Measurements from ENCODE around the gene RARRES2. TPM values are rescaled to one million over a fixed set of nuclear protein-coding genes. Genes with fewer than 3 reads are reported as not detected.
"Not testable (repeated sequence)": the region's sequence is repeated elsewhere in the genome, so short reads cannot be mapped to it uniquely, and the experiment has no call there.

Gene RARRES2
- under 1 TPM in 1 of 2 experiments, not detected in 1; 0.29 TPM for total RNA-seq
- polyA plus RNA-seq: not detected
- total RNA-seq: 0 to 0.52 (median 0) reads per million in 6 experiments

DNA sequence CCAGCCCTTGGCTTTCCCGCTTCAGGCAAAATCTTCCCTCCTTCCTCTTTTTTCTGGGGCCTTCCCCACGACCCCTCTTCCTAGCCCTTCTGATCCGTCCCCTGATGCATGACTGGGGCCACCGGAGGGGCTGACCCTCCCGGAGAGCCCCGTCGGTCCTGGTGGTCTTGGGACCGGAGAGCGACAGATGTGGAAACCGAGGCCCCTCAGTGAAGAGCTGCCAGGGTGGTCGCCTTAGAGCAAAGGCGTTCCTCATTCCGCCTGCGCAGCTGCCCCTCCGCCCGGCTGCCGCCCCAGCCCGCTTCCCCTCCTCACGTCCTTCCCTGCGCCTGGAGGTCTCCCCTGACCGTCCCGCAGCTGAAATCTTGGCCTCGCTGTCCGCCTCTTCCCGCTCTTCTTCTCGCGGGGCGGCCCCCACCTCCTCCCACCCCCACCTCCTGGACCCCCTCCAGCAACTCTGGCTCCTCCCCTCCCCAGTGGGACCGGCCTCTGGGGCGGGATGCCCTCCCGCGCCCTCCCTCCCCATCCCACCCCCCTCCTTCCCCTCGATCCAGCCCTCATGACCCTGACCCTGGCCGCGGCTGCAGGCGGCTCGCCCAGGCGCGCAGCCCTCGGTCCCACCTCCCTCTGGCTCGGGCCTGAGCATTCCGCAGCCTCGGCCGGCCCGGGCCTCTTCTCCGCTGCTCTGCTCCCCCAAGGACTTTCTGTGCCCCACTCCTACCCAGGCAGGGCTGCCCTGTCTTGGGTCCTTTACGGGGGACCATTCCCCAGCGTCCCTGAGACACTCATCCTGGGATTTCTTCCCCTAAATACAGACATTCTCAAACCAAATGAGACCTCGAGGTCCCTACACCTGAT lies at the start of gene RARRES2:
TSS of gene RARRES2 (minus strand) at position 367 of the 858 bp plus-strand sequence. CDS start 1,020 bp downstream, outside the sequence.
- Mint-ChIP-seq H3K27me3 (peaks cover 4 to 41% (median 25%) of the 10 kb centered on the region in 5 donors), H3K36me3 (peaks cover 12 to 25% (median 19%) of the 10 kb centered on the region in 3 donors), H3K4me3 (peak within 1 kb of the TSS in 7 of 10 donors; percentile 38 to 63 (median 55)), H3K27ac (peak within 1 kb of the TSS in 2 of 10 donors; percentile 24 to 65), H3K9me3 (peaks cover 0 to 14% (median 4%) of the 10 kb centered on the region in 9 donors), H3K4me1 (peaks cover 7 to 33% (median 15%) of the 10 kb centered on the region in 4 donors)
- DNase-seq (no peak), ATAC-seq (no peak)
- POLR2A ChIA-PET: interaction anchor here (1.3 kb wide), 1 partner anchor 20 kb away, joined by 3 read pairs; no protein-coding TSS in a partner anchor

DNA sequence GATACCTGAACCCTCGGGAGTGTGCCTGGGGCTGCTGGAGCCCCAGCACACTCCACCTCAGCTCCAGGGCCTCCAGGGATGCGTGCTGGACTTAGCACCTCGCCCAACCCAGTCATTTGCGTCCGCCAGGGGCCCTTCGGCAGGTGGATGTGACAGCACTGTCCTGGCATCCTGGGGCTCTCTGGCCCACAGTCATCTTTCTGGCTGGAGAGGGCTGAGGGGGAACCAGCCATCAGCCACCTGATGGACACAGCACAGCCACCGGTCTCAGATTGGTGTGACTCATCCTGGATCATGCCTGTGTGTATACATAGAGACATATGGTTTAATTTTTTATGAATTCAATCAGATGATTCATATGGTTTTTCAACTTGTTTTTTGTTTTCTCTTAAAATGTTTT lies 48.8 kb upstream of the RARRES2 start:
- Mint-ChIP-seq H3K27me3 (no peaks in the 10 kb centered on the region), H3K9me3 (no peaks in the 10 kb centered on the region), H3K36me3 (peaks cover 0 to 6% (median 0%) of the 10 kb centered on the region in 3 donors), H3K27ac (no peak overlapping the region), H3K4me3 (no peak overlapping the region), H3K4me1 (peaks cover 0 to 12% (median under 1%) of the 10 kb centered on the region in 4 donors)
- POLR2A ChIA-PET: no interaction called here
- ATAC-seq: no peak
- DNase-seq: peak in 1 of 10 donors; percentile 52

DNA sequence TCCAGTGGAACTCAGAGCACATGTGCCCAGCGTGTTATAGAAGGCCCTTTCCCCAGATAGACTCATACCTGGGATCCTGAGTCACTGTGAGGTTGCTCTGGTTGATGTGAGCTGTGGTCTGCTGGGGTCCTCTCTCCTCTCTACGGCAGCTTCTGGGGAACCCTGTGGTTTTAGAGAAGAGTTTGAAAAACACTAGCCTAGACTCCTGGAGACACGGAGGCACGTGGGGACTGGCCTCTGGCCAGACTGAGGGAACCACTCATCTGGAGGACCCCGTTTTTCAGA lies 48.0 kb upstream of the RARRES2 start:
- peaks cover 0 to 12% (median under 1%) of the 10 kb centered on the region in 4 donors for H3K4me1 Mint-ChIP-seq
- H3K9me3 Mint-ChIP-seq: no peaks in the 10 kb centered on the region
- ATAC-seq (no peak), DNase-seq (no peak)
- no peak overlapping the region for H3K4me3 Mint-ChIP-seq
- peaks cover 0 to 8% (median 0%) of the 10 kb centered on the region in 3 donors for H3K36me3 Mint-ChIP-seq
- no peaks in the 10 kb centered on the region for H3K27me3 Mint-ChIP-seq
- peak overlapping the region in 1 of 10 donors; percentile 37 for H3K27ac Mint-ChIP-seq
- POLR2A ChIA-PET: no interaction called here

DNA sequence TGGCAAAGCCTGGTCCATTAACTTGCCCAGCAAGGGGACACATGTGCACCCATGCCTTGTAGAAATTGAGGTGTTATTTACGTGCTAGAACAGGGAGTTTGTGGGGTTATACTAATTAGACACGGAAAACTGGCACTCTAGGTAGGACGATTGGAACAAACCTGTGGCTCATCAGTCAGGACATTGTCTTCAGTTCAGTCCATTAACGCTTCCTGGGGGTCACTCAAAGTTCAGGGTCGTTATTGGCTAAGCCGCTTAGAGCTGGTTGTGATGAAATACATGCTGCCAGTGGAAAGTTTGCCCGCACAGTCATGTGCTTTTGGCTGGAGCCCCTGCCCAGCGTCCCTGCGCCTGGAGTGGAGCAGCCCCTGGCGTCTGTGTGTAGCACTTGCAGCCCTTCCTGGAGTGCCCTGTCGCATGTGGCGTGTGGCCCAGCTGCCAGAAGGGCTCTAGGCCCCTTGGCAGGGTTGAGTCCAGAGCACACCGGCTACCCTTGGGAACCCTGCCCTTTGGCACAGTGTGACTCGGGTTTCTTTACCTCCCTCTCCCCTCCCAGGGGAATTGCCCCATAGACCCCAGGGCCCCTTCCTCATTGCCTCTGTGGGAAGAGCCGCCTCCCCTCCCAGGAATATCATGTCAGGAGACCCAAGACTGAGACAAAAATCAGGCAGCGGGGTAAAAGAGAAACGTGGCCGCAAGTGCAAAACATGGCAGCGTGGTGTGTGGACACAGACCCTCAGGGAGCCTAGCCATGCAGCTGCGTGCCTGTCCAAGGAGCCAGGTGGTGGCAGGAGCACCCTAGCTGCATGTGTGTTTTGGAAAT lies 47.5 kb upstream of the RARRES2 start:
- Mint-ChIP-seq H3K4me3 (no peak overlapping the region), H3K27me3 (no peaks in the 10 kb centered on the region), H3K36me3 (peaks cover 0 to 8% (median 0%) of the 10 kb centered on the region in 3 donors), H3K9me3 (no peaks in the 10 kb centered on the region), H3K4me1 (peaks cover 0 to 12% (median under 1%) of the 10 kb centered on the region in 4 donors), H3K27ac (peak overlapping the region in 1 of 10 donors; percentile 61)
- POLR2A ChIA-PET: interaction anchor here (0.7 kb wide), 1 partner anchor 11 kb away, joined by 3 read pairs; no protein-coding TSS in a partner anchor
- ATAC-seq: no peak
- DNase-seq: peak in 1 of 10 donors; percentile 43

DNA sequence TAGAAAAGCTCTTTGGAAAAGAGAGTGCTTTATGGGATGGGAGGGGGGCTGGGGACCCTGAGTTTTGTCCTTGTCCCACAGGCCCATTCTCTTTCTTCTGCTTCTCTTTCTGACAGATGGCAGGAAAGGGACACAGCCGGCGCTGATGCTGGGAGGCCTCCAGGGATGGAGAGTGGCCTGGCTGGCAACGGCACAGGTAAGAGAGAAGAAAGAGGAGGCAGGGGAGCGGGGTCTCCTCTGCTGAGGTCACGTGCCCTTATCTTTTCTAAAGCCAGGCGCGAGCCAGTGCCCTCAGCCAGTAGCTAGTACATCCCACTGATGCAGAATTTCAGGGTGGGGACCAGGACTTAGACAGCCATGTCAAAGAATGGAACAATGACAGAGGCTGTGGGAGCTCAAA lies 46.9 kb upstream of the RARRES2 start:
- Mint-ChIP-seq H3K27me3 (no peaks in the 10 kb centered on the region), H3K36me3 (peaks cover 0 to 8% (median 0%) of the 10 kb centered on the region in 3 donors), H3K4me1 (peaks cover 0 to 12% (median under 1%) of the 10 kb centered on the region in 4 donors), H3K4me3 (no peak overlapping the region), H3K27ac (peak overlapping the region in 1 of 10 donors; percentile 61), H3K9me3 (no peaks in the 10 kb centered on the region)
- POLR2A ChIA-PET: interaction anchor here (0.7 kb wide), 1 partner anchor 11 kb away, joined by 3 read pairs; no protein-coding TSS in a partner anchor
- DNase-seq (peak in 1 of 10 donors; percentile 24), ATAC-seq (no peak)

DNA sequence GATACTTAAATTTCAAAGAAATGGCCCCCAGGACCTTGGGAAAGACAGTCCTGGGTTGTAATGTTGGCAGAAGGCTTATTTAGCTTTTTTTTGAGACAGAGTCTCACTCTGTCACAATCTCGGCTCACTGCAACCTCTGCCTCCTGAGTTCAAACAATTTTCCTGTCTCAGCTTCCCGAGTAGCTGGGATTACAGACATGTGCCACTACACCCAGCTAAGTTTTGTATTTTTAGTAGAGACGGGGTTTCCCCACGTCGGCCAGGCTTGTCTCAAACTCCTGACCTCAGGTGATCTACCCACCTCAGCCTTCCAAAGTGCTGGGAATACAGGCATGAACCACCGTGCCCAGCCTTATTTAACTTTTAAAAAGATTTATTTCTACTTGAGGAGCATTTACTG lies 44.5 kb upstream of the RARRES2 start:
- not testable (repeated sequence) for H3K9me3 Mint-ChIP-seq, H3K27ac Mint-ChIP-seq, H3K36me3 Mint-ChIP-seq, ATAC-seq, H3K4me3 Mint-ChIP-seq, DNase-seq, H3K27me3 Mint-ChIP-seq
- H3K4me1 Mint-ChIP-seq: peaks cover 1 to 12% (median 8%) of the 10 kb centered on the region in 4 donors
- POLR2A ChIA-PET: interaction anchor here (0.9 to 2.5 kb wide), 4 partner anchors 16 to 29 kb away, joined by 5 to 10 read pairs (median 7); partner anchors contain the start of gene REPIN1

DNA sequence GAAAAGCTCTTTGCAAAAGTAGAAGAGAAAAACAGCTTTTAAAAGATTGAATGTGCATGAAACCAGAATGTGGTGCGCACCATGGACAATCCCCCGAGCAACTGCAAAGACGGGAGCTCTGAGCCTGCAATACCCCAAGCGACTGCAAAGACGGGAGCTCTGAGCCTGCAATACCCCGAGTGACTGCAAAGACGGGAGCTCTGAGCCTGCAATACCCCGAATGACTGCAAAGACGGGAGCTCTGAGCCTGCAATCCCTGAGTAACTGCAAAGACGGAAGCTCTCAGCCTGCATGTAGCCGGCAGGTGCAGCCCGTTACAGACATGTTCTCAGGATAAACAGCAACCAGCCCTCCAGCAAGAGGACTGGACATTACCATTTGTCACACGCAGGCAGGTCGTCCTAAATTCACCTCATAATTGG lies 43.9 kb upstream of the RARRES2 start:
- POLR2A ChIA-PET: interaction anchor here (1.9 to 2.5 kb wide), 3 partner anchors 16 to 19 kb away, joined by 5 to 10 read pairs (median 9); partner anchors contain the start of gene REPIN1
- Mint-ChIP-seq H3K36me3 (peaks cover 0 to 2% (median 0%) of the 10 kb centered on the region in 3 donors), H3K4me3 (peak overlapping the region in 1 of 10 donors; percentile 41), H3K27me3 (no peaks in the 10 kb centered on the region), H3K9me3 (no peaks in the 10 kb centered on the region), H3K4me1 (peaks cover 3 to 17% (median 14%) of the 10 kb centered on the region in 4 donors), H3K27ac (no peak overlapping the region)
- peak in 1 of 10 donors; percentile 16 for DNase-seq
- ATAC-seq: no peak

DNA sequence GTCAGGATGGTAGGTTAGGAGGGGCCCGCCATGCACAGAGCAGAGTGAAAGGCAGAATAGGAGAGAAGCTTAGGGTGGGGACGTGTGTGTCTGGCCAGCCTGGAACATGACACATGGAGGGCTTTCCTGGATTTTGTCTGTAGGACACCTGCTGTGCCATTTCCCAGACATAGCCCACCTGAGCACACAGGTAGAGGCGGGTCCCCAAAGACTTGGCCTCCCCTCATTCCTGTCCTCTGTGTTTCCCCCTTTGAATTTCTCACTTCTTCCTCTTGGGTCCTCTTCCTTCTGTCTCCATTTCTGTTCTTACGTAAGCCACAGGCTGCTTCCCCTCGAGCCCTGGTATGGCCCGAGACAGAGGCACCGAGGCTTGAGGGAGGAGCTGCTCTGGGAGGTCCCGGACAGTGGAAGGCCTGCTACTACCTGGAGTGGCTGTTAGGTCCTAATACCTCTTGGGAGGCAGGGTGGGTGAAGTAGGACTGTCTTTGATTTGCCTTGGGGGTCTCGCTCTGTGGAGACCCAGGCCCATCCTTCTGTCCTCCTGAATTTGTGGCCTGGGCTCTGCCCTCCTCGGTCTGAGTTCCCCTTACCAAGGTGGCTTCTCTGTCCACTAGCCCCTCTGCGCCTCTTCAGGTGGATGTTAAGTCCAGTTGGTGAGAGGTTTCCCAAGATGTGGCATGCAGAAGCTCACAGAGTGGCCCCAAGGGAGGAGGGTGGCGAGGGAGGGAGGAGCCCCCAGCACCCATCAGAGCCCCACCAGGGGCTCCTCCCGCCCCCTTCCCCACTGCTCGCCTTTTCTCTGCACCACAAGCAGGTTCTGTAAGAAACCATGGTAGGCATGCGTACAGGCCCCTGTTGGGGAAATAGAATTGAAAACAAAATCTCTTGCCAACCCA lies 43.2 kb upstream of the RARRES2 start:
- POLR2A ChIA-PET: interaction anchor here (2.2 to 2.5 kb wide), 2 partner anchors 15 to 20 kb away, joined by 9 to 10 read pairs; partner anchors contain the start of gene REPIN1
- peak in 1 of 10 donors; percentile 30 for DNase-seq

DNA sequence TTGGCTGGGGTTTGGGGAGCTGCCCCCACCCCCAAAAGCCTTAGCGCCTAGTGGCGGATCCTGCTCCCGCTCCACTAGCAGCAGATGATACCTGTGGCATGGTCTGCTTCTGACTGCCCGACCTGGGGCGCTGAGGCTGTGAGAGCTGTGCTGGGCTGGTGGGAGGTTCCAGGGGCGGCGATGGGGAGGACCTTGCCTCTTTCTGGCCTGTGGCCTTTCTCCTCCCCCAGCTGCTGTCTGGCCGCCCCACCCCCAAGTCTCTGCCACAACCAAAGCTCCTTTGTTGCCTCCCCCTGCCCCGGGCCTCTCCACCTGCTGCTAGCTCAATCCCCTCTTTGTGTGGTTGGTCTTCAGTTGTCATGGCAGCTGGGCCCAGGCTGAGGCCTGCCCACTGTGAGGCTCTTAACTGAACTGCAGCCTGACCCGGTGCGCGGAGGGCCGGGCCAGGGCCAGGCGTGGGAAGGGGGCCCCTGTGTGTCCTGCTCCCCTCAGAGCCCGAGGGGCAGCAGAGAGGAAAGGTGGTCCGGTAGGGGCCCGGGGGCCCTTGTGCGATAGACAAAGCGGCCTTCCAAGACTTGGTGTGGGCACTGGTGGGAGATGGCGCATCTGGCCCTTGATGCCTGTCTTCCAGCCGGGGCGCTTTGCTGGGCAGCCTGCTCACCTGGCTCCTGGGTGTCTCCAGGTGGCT lies 42.4 kb upstream of the RARRES2 start:
- DNase-seq (peak in 1 of 10 donors; percentile 52), ATAC-seq (no peak)
- Mint-ChIP-seq H3K27ac (peak overlapping the region in 1 of 10 donors; percentile 24), H3K4me1 (peaks cover 11 to 24% (median 22%) of the 10 kb centered on the region in 4 donors), H3K36me3 (peaks cover 0 to 2% (median 0%) of the 10 kb centered on the region in 3 donors), H3K4me3 (no peak overlapping the region), H3K9me3 (no peaks in the 10 kb centered on the region), H3K27me3 (no peaks in the 10 kb centered on the region)
- POLR2A ChIA-PET: interaction anchor here (1.2 to 2.5 kb wide), 2 partner anchors 14 to 21 kb away, joined by 6 to 9 read pairs; partner anchors contain the start of gene REPIN1

More for the DNA sequence above, 43.2 kb upstream of the RARRES2 start:
- Mint-ChIP-seq H3K27ac (no peak overlapping the region), H3K36me3 (peaks cover 0 to 2% (median 0%) of the 10 kb centered on the region in 3 donors), H3K9me3 (no peaks in the 10 kb centered on the region), H3K4me1 (peaks cover 9 to 23% (median 20%) of the 10 kb centered on the region in 4 donors), H3K27me3 (no peaks in the 10 kb centered on the region), H3K4me3 (peak overlapping the region in 1 of 10 donors; percentile 41)
- ATAC-seq: no peak

GRCh38 chr7:150382844-150383225 lies 41.4 kb upstream of the RARRES2 start:
- POLR2A ChIA-PET: interaction anchor here (1.2 kb wide), 1 partner anchor 22 kb away, joined by 6 read pairs; a partner anchor contains a TSS
- Mint-ChIP-seq H3K36me3 (peaks cover 0 to 2% (median 0%) of the 10 kb centered on the region in 3 donors), H3K4me1 (peaks cover 11 to 29% (median 27%) of the 10 kb centered on the region in 4 donors), H3K27me3 (no peaks in the 10 kb centered on the region), H3K27ac (peak overlapping the region in 2 of 10 donors; percentile 8 to 32), H3K4me3 (no peak overlapping the region), H3K9me3 (no peaks in the 10 kb centered on the region)
- DNase-seq (no peak), ATAC-seq (no peak)
